Stimulated activated CD8-positive, alpha-beta memory T cell treated with anti-CD3 and anti-CD28 coated beads, Interleukin-7, amount 100 ng/mL, for 48 hours (primary cell): ENCODE measurements around the gene BPIFB6.

ENCODE experiments used
- DNase-seq, 2 donors: peaks; one replicate each; pipeline ENCODE4 v3.0.0-alpha.2; 2020; ENCODE audit warnings: low read depth in 1 of 2; ENCODE audit errors: extremely low read depth in 1 of 2

Gene BPIFB6

DNA sequence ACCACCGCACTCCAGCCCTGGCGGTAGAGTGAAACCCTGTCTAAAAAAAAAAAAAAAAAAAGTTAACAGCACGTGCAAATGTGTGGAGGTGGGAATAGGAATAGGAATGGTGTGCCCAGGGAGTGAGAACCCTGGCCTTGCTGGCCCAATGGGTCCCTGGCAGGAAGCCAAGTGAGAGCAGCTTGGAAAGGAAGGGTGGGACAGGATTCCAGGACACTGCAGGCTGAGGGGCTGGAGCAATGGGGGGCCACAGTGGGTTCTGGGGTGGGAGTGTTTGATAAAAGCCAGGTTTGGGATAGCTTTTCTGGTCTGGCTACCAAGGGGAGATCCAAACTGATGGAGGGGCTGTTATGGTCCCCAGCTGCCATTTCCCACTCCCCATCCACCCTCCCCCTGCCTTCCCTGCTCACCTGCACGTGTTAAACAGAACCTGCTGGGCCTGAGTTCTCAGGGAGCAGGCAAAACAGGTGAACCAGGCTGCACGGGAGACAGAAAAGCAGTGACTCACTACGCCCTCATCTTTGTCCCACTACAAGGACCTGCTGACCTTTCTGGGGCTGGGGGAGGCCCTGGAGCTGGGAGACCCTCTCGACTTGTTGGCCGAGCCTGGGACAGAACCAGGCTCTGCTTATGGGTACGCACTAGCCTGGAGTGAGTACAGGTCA lies 30.5 kb upstream of the BPIFB6 start:
- no peak for DNase-seq

GRCh38 chr20:33002087-33002808 lies 29.2 kb upstream of the BPIFB6 start:
- no peak for DNase-seq

DNA sequence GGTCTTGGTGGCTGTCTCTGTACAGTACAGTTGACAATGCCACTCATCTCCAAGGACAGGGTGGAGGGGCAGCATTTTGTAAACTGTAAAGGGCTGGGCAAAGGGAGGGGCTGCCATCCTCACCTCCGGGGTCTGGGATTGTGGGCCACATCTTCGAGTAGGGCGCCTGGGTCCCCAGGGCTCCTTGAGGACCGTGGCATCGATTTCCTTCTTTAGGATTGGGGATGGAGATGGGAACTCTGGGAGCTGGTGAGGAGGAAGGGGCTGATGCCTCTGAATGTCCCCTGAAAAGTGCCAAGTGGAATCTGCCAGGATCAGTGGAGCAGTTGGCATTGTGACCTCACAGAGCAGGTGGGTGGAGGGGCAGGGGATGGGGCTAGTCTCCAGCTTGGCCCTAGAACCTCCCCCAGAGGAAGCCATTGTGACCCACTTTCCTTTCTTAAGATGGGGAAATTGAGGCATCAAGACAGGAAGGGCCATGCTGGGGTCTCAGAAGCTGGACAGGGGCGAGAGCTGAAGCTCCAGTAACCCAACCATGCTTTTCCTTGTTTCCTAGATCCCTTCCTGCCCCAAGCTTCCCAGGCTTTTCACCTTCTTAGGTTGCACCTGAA lies 27.2 kb upstream of the BPIFB6 start, which contains the start of gene SUN5:
SUN5 (minus strand) TSS at position 293 of the 611 bp plus-strand sequence; CDS start at position 200, 93 bp downstream.
- no peak for DNase-seq

DNA sequence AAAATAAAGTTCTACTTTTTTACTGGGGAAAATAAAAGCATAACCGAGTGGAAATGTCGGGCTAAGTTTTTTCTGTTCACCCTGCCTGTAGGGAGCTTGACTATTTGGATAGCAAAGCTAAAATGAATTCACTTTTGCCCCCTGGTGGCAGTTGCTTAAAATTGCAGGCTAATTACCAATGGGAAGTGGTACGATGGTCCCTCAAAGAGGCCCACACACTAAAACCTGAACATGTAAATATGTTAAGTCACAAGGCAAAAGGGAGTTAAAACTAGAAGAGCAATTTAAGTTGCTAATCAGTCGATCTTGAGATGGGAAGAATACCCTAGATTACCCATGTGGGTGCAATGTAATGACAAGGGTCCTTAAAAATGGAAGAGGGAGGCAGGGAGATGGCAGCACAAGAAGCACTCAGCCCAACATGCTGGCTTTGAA lies 26.3 kb upstream of the BPIFB6 start:
- DNase-seq = no peak

- DNase-seq = no peak
Measured at GRCh38 chr20:33005908-33006775, 25.3 kb upstream of the BPIFB6 start.

GRCh38 chr20:33006776-33007375 lies 24.6 kb upstream of the BPIFB6 start:
- no peak for DNase-seq

GRCh38 chr20:33007376-33008335 lies 23.8 kb upstream of the BPIFB6 start, which contains the start of gene BPIFB2:
Gene BPIFB2, plus strand, starts transcription at chr20:33007704. Its CDS starts 871 bp downstream, at chr20:33008575.
- no peak for DNase-seq

DNA sequence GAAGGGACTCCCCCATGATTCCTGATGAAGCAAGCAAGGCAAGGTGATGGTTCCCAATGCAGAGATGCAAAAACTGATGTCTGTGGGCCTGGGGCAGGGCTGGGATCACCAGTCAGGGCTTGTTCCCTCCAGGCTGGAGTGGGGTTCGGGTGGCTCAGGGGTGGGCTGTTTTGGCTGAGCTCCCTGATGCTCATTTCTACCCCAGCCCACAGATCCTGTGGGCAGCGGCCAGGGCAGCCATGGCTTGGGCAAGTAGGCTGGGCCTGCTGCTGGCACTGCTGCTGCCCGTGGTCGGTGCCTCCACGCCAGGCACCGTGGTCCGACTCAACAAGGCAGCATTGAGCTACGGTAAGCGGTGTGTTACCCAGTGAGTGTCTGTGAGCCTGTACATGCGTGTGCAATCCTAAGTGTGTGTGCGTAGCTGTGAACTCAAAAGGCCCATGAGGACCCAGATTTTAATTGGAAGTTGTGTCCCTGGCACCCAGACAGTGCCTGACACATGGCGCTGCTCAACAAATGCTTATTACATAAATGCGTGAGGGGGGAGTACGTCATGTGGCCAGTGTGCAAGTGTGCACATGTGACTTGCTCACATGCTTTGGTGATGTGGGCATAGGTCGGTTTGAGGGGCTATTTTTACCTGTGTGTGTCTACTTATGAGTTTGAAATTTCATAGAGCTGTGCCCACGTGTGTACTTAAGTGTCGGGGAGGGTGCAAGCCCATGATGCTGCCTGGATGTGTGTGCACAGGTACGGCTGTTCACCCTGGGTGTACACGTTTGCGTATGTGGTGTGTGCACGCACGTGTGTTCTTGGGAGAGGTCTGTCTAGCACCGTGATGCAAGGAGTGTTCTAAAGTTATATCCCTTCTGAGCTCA lies 22.9 kb upstream of the BPIFB6 start:
- DNase-seq = no peak

- no peak for DNase-seq
Measured at GRCh38 chr20:33009214-33010132, 22.0 kb upstream of the BPIFB6 start.

- DNase-seq = no peak
Measured at GRCh38 chr20:33010133-33010504, 21.3 kb upstream of the BPIFB6 start.

DNA sequence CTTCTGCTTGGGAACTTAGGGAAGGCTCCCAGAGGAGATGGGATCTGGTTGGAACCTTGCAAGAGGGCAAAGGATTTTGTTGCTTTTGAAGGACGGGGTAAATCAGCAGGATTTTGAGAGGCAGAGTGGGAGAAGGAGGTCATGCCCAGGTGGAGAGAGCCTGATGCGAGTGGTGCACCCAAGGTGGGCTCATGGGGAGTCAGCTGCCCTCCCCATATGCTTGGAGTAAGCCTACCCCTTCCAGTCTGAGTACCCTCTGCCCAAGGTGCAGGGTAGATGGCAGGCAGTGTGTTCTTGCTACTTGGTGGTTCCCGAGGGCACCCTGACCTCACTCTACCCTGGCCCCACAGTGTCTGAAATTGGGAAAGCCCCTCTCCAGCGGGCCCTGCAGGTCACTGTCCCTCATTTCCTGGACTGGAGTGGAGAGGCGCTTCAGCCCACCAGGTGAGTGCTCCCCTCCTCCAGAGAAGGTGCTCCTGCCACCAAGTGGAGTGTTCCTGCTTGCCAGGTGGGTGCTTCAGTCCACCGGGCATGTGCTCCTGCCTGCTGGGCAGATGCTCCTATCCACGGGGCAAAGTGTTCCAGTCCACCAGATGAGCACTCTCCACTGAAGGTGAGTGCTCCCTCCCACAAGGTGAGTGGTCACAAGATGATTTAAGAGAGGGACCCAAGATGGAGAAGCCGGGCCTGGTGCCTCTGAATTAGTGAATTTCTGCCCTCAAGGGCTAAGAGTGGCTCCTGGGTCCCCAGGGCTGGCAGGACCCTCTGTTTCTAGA lies 20.6 kb upstream of the BPIFB6 start:
- DNase-seq = no peak

- no peak for DNase-seq
Measured at GRCh38 chr20:33012327-33013189, 18.9 kb upstream of the BPIFB6 start.

GRCh38 chr20:33013701-33014326 lies 17.6 kb upstream of the BPIFB6 start:
- no peak for DNase-seq

DNA sequence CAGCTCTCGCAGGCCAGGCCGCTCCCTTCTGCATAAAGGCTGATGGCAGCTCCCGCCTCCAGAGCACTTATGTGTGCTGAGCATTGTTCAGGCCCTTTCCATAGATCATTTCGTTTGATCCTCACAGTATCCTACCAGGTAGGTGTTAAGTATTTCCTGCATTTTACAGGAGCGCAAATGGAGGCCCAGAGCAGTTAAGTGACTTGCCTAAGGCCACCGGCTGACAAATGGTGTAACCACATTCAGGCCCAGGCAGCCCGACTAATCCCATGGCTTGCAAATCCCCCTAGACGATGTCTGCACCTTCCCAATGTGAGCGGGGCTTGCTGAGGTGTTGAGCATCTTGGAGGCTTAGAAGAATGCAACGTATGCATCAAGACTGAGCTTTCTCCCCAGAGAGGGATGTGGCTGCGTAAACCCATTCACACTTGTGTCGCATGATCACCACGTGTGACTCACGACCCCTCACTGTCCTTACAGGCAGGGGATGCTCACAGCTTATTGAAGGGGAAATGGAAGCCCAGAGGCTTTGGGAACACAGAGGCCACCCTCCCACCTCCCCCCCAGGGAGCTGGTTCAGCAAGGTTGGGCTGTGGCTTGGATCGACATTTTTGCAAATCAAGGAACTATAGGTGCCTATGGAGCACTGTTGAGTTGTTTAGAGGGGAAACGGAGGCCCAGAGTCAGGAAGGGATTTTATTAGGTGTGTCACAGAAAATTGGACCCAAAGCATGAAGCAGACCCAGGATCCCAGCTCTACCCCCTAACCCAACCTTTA lies 16.9 kb upstream of the BPIFB6 start:
- no peak for DNase-seq

DNA sequence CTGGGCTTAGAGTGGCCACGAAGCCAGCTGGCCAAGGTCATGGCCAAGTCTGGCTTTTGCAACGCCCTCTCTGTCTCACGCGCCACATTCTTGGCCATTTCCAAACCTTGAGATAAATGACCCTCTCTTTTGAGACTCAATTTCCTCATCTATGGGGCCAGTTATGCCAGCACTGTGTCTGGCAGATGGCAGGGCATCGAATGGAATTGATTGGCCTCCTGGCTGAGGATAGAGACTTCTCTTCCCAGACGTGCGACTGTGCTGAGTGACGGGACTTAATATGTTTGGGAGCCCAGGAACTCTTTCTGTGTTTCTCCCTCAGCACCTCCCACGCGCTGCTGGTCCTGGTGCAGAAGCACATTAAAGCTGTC lies 16.3 kb upstream of the BPIFB6 start:
- DNase-seq = no peak
